Ascending aorta (tissue), 2 donors: ENCODE measurements around the gene PRH2. TPM values are rescaled to one million over a fixed set of nuclear protein-coding genes. Genes with fewer than 3 reads are reported as not detected.

Source experiments
- DNase-seq, 2 donors: peaks; one replicate each; pipeline ENCODE4 v3.0.0-alpha.2; 2019; ENCODE audit warnings: low spot score in 2 of 2
- H3K27ac ChIP-seq, 2 donors: fragments of 200-600 bp; sonication (generic); one replicate each; pipeline ENCODE4 v1.5.1; 2016 to 2017; ENCODE audit warnings: mild to moderate bottlenecking in 1 of 2
- H3K27me3 ChIP-seq: fragments of 200-600 bp; sonication (generic); one replicate; pipeline ENCODE4 v1.5.1; 2017
- H3K36me3 ChIP-seq, 2 donors: fragments of 200-600 bp; sonication (generic); one replicate each; pipeline ENCODE4 v1.5.1; 2016
- H3K4me1 ChIP-seq, 2 donors: fragments of 200-600 bp; sonication (generic); one replicate each; pipeline ENCODE4 v1.5.1; 2016 to 2017; ENCODE audit warnings: mild to moderate bottlenecking in 1 of 2
- H3K4me3 ChIP-seq, 2 donors: fragments of 200-600 bp; sonication (generic); one replicate each; pipeline ENCODE4 v1.5.1; 2016 to 2017; ENCODE audit warnings: mild to moderate bottlenecking in 1 of 2
- H3K9me3 ChIP-seq, 2 donors: fragments of 200-600 bp; sonication (generic); one replicate each; pipeline ENCODE4 v1.5.1; 2016
- intact Hi-C: fragments of 100-400 bp; cut with DNase I; formaldehyde crosslinking; loops from one replicate; pipeline ENCODE4 v1.15.1; 2023
- total RNA-seq: library from RNA; depleted of rRNA; stranded (reverse); fragments of >200 nt; gene quantifications from one replicate; pipeline ENCODE4 v1.1.0, GENCODE V29; 2016
- TF ChIP-seq, protein P1 (sequence below), 3 experiments: fragments of 200-600 bp in 2 of 3; fragments of 450-650 bp in 1 of 3; sonication (generic) in 2 of 3; IDR thresholded peaks; one replicate each; pipeline ENCODE4 v1.5.1; 2016 to 2019; ENCODE audit warnings: antibody characterized with exemption in 3 of 3, mild to moderate bottlenecking in 1 of 3, moderate library complexity in 1 of 3

PRH2 gene
- total RNA-seq, 1 donor from 2014 or later = not detected

DNA sequence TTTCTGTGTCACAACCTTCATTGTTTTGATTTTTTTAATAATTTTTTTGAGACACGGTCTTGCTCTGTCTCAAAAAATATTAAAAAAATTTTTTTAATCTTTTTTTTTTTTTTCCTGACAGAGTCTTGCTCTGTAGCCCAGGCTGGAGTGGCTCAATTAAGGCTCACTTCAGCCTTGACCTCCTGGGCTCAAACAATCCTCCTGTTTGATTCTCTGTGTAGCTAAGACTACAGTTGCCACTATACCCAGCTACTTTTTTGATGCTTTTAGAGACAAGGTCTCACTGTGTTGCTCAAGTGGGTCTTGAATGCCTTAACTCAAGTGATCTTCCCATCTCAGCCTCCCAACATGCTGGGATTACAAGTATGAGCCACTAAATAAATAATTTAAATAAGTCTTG is 9.2 kb upstream of the PRH2 start:
- no peak for DNase-seq
- Histone ChIP-seq H3K4me1 (no peaks in the 10 kb centered on the region), H3K27me3 (no peaks in the 10 kb centered on the region), H3K9me3 (no peaks in the 10 kb centered on the region), H3K27ac (no peak overlapping the region), H3K4me3 (no peak overlapping the region), H3K36me3 (no peaks in the 10 kb centered on the region)
- intact Hi-C loops = no loop called here
- TF ChIP-seq, protein P1, sequence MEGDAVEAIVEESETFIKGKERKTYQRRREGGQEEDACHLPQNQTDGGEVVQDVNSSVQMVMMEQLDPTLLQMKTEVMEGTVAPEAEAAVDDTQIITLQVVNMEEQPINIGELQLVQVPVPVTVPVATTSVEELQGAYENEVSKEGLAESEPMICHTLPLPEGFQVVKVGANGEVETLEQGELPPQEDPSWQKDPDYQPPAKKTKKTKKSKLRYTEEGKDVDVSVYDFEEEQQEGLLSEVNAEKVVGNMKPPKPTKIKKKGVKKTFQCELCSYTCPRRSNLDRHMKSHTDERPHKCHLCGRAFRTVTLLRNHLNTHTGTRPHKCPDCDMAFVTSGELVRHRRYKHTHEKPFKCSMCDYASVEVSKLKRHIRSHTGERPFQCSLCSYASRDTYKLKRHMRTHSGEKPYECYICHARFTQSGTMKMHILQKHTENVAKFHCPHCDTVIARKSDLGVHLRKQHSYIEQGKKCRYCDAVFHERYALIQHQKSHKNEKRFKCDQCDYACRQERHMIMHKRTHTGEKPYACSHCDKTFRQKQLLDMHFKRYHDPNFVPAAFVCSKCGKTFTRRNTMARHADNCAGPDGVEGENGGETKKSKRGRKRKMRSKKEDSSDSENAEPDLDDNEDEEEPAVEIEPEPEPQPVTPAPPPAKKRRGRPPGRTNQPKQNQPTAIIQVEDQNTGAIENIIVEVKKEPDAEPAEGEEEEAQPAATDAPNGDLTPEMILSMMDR (IDR thresholded peaks at IDR 0.05) = no peak

DNA sequence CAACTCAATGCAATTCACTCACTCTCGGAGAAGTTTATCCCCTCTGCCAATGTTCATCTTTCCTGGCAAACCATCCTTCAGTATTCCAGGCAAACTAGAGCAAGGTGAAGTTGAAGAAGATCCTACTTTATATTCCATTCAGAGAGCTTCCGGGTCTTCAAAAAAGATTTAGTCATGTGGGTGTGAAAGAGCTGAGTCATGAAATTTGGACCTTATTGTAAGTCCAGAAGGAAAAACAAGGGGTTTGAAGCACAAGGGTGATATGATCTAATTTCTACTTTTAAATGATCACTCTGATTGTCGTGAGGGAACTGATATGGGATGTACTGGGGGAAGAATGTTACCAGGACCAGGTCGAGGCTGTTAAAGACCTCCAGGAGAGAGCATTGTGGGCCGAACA is 2.8 kb upstream of the PRH2 start:
- Histone ChIP-seq H3K27ac (no peak overlapping the region), H3K27me3 (no peaks in the 10 kb centered on the region), H3K9me3 (no peaks in the 10 kb centered on the region), H3K4me3 (no peak overlapping the region), H3K4me1 (no peaks in the 10 kb centered on the region), H3K36me3 (no peaks in the 10 kb centered on the region)
- intact Hi-C loops = no loop called here
- TF ChIP-seq, protein P1 (IDR thresholded peaks at IDR 0.05) = no peak
- no peak for DNase-seq

DNA sequence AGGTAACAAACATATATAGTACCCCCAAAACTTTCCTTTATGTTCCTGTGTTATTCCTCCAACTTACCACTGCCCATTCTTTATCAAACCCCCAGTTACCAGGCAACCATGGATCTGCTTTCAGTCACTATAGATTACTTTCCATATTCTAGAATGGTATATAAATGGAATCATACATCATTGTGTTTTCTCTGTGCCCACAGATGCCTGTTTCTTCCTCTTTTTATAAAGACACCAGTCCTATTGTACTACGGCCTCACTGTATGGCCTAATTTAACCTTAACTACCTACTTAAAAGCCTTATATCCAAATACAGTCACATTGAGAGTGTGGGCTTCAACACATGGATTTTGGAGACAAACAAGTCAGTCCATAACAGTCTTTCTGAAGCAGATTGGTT is 7.5 kb downstream of the PRH2 start:
- H3K4me3 ChIP-seq = no peak overlapping the region
- no peak overlapping the region for H3K27ac ChIP-seq
- no peaks in the 10 kb centered on the region for H3K9me3 ChIP-seq
- H3K27me3 ChIP-seq = no peaks in the 10 kb centered on the region
- H3K4me1 ChIP-seq = no peaks in the 10 kb centered on the region
- intact Hi-C loops = no loop called here
- no peak for DNase-seq
- no peaks in the 10 kb centered on the region for H3K36me3 ChIP-seq
- TF ChIP-seq, protein P1 (IDR thresholded peaks at IDR 0.05) = no peak

DNA sequence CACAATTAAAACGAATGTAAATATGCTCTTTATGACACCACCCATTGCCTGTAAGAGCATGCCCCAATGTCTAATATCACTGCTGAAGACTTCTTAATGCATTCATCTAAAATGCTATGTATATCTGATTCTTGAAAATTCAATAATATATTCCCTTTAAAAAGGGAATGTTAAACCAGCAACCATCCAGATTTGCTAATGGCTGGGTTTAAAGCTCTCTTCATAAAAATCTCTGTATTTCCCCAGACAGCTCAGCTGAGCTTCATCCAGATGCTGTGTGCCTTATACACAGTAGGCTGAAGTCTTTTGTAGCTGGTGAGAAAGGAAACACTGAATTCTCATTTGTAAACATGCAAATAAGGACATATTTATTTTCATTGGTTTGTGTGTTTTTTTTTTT is 10.1 kb downstream of the PRH2 start, which contains the start of gene TAS2R14:
Gene TAS2R14, minus strand, starts transcription at position 101 of the 400 bp plus-strand sequence. Its CDS starts 56 bp downstream, at position 45.
- Histone ChIP-seq H3K4me1 (no peaks in the 10 kb centered on the region), H3K36me3 (no peaks in the 10 kb centered on the region), H3K27me3 (no peaks in the 10 kb centered on the region), H3K9me3 (no peaks in the 10 kb centered on the region), H3K4me3 (no peak within 1 kb of the TSS), H3K27ac (no peak within 1 kb of the TSS)
- intact Hi-C loops = no loop called here
- TF ChIP-seq, protein P1 (IDR thresholded peaks at IDR 0.05) = no peak
- DNase-seq = no peak

DNA sequence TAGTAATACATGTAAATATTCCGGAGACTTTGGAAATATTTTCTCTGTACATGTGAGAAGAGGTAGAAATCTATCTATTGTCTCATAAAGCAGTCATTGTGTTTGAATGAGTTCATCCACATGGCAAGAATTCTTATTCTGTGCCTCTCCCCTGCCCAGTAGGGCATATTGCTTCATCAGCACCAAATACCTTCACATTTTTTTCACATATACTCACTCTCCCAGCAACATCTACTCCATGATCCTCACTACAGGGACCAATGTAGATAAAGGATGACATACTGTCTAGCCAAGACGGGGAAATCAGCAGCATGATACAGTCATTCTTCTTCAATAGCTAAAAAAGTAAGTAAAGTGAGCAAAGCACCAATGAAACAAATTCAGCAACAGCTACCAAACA is 11.4 kb downstream of the PRH2 start:
- H3K9me3 ChIP-seq = no peaks in the 10 kb centered on the region
- H3K36me3 ChIP-seq = no peaks in the 10 kb centered on the region
- H3K27me3 ChIP-seq = no peaks in the 10 kb centered on the region
- H3K4me1 ChIP-seq = no peaks in the 10 kb centered on the region
- TF ChIP-seq, protein P1 (IDR thresholded peaks at IDR 0.05) = no peak
- H3K27ac ChIP-seq = no peak overlapping the region
- no peak for DNase-seq
- intact Hi-C loops = no loop called here
- H3K4me3 ChIP-seq = no peak overlapping the region

DNA sequence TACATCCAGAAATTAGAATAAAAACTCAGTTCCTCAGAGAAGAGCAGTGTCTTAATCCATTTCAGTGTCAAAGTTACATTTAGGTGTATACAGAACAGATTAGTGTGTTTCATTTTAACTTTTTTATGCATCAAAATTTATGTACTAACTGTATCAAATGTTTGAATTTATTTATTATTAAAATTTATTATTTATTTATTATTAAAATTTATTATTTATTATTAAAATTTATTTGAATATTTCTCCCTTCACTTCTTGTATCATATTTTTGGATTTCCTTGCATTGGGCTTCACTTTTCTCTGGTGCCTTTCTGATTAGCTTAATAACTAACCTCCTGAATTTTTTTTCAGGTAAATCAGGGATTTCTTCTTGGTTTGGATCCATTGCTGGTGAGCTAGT is 12.3 kb downstream of the PRH2 start:
- no peaks in the 10 kb centered on the region for H3K27me3 ChIP-seq
- DNase-seq = no peak
- TF ChIP-seq, protein P1 (IDR thresholded peaks at IDR 0.05) = no peak
- H3K27ac ChIP-seq = no peak overlapping the region
- no peaks in the 10 kb centered on the region for H3K9me3 ChIP-seq
- no peaks in the 10 kb centered on the region for H3K36me3 ChIP-seq
- H3K4me1 ChIP-seq = no peaks in the 10 kb centered on the region
- intact Hi-C loops = no loop called here
- no peak overlapping the region for H3K4me3 ChIP-seq
